D341Med (cell line): ENCODE results near the gene CNOT11.
"Not testable (repeated sequence)": the region's sequence is repeated elsewhere in the genome, so short reads cannot be mapped to it uniquely, and the experiment has no call there.

Experiments used
- DNase-seq: peaks from one replicate; pipeline ENCODE4 v3.0.0; 2012; ENCODE audit warnings: low spot score

CNOT11 gene

GRCh38 chr2:101252408-101253012, at the start of gene CNOT11:
TSS of gene CNOT11 (plus strand) at chr2:101252886. CDS start at chr2:101252965, 79 bp downstream.
- DNase-seq: peak; percentile 96

GRCh38 chr2:101204400-101205115, 48.1 kb upstream of the CNOT11 start:
- DNase-seq: no peak

GRCh38 chr2:101205521-101206479, 46.9 kb upstream of the CNOT11 start:
- DNase-seq: peak; percentile 83

GRCh38 chr2:101208830-101209229, 43.9 kb upstream of the CNOT11 start:
- no peak for DNase-seq

- DNase-seq: no peak
Observed at GRCh38 chr2:101219246-101219645, 33.4 kb upstream of the CNOT11 start.

GRCh38 chr2:101220091-101220490, 32.6 kb upstream of the CNOT11 start:
- not testable (repeated sequence) for DNase-seq

- no peak for DNase-seq
Observed at GRCh38 chr2:101223814-101224231, 28.9 kb upstream of the CNOT11 start.

GRCh38 chr2:101230541-101231001, 22.1 kb upstream of the CNOT11 start:
- DNase-seq: no peak

GRCh38 chr2:101231240-101231639, 21.4 kb upstream of the CNOT11 start:
- no peak for DNase-seq

- DNase-seq: no peak
Observed at GRCh38 chr2:101231937-101232730, 20.6 kb upstream of the CNOT11 start.

GRCh38 chr2:101232770-101233169, 19.9 kb upstream of the CNOT11 start:
- DNase-seq: no peak

- DNase-seq: no peak
Observed at GRCh38 chr2:101234169-101234938, 18.3 kb upstream of the CNOT11 start.

- not testable (repeated sequence) for DNase-seq
Observed at GRCh38 chr2:101235956-101236355, 16.7 kb upstream of the CNOT11 start.

- DNase-seq: not testable (repeated sequence)
Observed at GRCh38 chr2:101237944-101238343, 14.7 kb upstream of the CNOT11 start.

- DNase-seq: no peak
Observed at GRCh38 chr2:101238930-101239759, 13.5 kb upstream of the CNOT11 start.

- not testable (repeated sequence) for DNase-seq
Observed at GRCh38 chr2:101239760-101240118, 12.9 kb upstream of the CNOT11 start.

GRCh38 chr2:101240694-101241093, 12.0 kb upstream of the CNOT11 start:
- DNase-seq: not testable (repeated sequence)

- DNase-seq: no peak
Observed at GRCh38 chr2:101241158-101241557, 11.5 kb upstream of the CNOT11 start.

- DNase-seq: not testable (repeated sequence)
Observed at GRCh38 chr2:101244373-101244772, 8.3 kb upstream of the CNOT11 start.

GRCh38 chr2:101244899-101245298, 7.8 kb upstream of the CNOT11 start:
- not testable (repeated sequence) for DNase-seq
